ENCODE data around the gene ZCCHC14.
A peak's percentile ranks its signal among the peaks of the same experiment; 100 is the strongest.
"Not testable (repeated sequence)": the region's sequence is repeated elsewhere in the genome, so short reads cannot be mapped to it uniquely, and the experiment has no call there.

ZCCHC14 gene

DNA sequence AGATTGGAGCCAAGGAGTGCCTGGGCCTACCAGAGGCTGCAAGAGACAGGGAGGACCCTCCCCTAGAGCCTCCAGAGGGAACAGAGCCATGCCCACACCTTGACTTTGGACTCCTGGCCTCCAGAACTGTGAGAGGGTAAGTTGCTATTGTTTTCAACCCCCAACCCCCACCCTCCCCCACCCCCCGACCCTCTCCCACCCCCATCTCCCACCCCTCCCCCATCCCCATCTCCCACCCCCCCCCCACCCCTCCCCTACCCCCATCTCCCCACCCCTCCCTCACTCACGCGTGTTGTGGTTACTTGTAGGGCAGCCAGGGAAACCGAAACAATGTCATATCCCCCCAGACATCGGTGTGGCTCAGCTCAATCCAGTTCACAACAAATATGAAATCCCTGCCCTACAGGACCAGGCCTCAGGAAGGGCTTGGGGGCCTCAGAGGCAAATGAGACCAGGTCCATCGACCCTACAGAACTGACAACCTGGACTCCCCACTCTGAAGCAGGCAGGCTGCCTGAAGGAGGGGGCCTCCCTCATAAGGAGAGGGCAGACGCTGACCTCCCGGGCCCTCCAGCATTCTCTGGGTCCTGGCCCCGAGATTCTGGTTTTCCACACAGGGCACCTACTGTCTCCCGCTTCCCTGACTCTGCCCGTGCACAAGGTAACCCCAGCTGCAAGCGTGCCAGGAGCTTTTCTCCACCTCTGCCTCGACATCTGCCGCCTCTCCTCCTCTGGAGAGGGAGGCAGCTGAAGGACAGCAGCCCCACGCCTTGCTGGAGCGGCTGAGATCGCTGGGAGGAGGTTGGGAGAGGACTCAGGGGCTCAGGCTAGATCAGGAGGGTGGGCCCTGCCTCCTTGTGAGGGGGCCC, 3.0 kb upstream of the ZCCHC14 start:
- DNase-seq, result no peak

DNA sequence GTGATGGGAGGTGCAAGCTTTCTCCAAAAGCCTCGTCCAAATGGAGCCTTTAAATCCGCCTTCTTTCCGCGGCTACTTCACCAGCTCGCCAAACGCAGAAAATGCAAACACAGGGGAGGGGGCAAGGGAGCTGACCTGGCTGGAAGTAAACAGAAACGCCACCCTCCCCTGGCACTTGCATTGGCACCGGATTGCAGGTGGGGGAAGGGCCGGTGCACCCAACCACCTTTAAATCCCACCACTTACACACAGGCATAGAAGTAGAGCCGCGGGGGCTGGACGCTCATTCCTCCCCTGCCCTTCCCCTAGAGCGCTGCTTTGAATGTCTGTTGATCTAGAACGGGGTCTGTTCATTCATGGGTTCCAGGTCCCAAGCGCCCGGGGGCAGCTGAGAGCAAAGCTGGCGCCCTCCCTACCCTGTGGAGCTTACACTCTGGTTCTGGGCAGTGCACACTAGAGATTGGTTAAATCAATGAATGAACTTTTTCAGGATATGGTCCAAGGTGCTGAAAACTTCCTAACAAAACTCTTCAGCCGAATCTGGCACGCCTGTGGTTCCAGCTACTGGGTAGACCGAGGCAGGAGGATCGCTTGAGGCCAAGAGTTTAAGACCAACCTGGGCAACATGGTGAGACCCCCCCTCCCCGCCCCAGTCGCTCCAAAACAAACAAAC, 920 bp upstream of the ZCCHC14 start:
- DNase-seq, result no peak

DNA sequence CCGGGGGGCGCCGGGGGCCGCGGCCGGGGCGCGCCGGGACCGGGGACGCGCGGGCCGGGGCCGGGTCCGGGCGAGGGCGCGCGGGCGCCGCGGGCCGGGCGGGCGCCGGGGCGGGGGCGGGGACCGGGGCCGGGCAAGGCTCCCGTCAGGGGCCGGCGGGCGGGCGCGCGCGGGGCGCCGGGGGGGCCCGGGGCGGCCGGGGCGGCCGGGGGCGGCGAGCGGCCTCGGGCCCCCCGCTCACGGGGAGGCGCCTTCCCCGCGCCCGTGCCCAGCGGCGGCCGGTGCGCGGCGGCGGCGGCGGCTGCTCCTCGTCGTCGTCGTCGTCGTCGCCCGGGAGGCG, 563 bp downstream of the ZCCHC14 start:
- DNase-seq, result no peak

DNA sequence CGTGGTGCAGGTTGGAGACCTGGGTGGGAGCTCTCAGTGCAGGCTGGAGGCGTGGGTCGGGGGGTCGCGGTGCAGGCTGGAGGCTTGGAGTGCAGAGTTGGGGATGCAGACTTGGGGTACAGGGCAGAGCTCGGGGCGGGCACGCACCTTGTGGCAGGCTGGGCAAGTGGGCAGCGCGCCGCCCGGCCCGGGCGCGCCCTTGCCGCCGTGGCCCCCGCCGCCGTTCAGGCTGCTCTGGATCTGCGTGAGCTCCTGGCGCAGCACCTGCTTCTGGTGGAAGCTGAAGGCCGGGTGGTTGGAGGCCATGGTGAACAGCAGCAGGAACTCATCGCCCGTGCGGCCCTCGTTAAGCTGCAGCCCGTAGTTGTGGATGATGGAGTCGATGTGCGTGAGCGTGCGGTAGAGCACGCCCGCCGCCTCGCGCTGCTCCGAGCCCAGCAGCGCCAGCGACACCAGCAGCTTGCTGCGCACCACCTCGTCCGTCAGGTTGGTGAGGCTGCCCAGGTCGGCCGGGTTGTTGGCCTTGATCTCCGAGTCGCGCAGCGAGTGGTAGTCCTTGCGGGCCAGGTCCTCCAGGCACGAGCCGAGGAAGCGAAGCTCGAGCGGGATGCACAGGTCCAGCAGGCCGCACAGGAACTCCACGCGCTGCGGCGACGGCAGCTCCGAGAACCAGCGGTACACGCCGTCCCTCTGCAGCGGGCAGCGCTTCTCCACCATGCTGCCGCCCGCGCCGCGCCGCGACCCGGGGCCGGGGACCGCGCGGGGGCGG, 1.1 kb downstream of the ZCCHC14 start:
- peak; percentile 17 for DNase-seq

DNA sequence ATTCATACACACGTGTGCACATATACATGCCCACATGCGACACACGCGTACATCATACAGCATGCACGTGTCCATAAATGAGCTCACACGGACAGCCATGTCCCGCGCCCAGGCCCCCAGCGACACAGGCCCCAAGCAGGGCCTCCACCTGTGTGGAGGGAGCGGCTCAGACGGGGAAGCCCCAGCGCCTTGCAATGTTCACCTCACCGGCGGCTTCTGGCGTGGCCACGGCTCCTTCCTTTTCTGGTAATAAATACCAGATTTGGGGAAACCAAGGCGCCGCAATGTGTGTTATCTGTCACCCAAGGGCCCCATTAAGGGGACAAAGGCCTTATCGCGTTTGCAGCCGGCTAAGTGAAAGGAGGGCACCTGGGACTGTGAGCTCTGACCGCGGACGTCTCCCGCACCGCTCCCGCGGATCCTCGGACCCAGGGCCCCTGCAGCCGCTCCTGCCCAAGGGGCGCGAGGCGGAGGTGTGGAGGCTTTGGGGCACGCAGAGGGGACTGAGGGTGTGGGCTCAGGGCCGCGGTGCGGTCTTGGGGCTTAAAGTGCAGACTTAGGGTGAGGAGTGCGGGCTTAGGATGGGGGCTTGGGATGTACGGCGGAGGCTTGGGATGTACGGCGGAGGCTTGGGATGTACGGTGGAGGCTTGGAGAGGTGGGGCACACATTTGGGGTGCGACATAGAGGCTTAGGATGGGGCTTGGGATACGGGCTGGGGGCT, 1.9 kb downstream of the ZCCHC14 start:
- peak; percentile 63 for DNase-seq

DNA sequence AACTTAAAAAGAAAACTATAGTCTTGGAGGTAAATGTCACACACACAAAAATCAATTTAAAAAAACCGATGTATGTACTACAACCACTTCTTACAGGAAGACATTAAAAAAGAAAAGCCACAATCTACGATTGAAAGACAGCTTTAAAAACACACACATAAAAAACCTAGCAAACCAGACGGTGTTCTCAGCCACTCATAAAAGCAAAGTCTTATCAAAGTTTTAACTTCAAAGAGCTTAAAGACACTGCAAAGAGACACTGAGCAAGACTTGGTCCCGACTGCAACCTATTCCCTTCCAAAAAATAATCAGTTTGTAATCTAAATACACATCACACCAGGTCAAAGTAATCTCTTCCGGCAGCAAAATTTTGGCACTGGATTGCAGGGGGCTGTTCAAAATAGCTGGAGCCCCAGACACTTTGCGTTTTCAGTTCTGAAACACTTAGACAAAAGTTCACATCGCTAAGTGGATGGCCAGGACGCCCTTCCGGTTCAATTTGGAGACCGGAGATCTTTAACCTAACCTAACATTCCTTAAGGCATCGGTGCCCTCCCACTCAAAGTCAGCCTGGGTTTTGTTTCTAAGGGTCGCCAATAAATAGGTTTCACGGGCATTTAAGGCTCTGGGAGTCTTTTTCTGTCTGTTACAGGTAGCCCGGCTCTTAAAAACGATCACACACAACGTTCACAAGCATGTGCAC, 2.6 kb downstream of the ZCCHC14 start:
- DNase-seq, result peak; percentile 39

DNA sequence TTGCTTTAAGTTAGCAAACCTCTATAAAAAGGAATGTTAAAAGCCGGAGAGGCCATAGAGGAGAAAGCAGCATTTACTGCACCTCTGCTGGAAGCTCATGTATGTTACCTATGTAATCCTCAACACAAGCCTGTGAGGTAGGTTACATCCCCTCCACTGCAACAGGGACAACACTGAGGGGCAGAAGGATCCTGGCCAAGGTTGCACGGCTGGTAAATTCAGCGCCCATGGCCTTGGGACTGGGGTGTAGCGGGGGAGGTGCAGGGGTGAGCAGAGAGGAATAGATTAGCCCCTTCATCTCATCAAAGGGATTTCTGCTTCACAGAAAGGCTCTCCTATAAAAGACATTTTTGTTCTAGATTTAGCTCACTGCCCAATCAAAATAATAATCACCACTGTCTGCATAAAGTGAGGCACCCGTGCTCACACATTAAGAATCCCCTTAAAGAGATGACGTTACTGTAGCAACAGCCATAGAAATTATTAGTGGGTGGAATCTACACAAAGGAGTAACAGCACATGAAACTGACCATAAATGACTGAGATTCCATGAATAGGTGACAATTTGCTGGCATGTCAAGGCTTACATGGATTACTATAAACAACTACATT, 3.3 kb downstream of the ZCCHC14 start:
- no peak for DNase-seq

DNA sequence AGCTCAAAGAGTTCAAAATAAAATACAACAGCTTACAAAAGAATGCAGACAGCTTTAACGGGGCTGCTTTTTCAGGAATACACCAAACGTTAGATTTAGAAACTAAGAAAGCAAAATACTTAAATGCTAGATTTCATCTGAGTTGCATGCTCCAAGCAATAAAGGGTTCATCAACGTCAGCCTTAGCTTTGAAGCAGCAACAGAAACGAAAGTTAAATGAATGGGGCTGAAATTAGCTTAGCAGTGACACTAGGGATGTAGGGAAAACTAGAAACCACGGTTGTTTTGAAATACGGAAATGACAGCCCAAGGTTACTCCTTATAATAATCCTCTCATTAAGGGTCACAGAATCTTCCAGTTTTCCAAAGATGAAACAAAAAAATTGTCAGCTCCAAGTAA, 3.9 kb downstream of the ZCCHC14 start:
- DNase-seq, result not testable (repeated sequence)

DNA sequence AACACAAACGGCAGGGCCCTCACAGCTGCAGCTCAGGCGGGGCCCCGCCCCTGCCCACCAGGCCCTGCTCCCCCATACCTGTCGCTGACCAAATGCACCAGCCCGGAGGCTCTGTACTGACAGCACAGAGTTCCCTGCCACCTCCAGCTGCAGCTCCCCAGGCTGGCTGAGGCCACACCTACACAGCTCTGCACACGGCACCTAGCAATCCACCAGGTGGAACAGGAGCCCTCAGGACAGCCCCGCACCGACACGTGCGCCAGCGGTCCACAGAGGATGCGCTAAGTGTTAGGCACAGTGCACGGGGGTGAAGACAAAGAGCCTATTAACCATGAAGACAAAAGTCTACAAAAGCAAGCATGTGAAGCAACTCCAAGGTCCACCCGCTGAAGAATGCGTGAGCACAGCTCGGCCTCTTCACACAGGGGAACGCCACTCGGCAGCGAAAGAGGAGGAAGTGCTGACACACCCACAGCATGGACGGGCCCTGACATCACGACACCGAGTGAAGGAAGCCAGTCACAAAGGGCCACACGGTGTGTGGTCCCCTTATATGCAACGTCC, 5.4 kb downstream of the ZCCHC14 start:
- peak; percentile 16 for DNase-seq

DNA sequence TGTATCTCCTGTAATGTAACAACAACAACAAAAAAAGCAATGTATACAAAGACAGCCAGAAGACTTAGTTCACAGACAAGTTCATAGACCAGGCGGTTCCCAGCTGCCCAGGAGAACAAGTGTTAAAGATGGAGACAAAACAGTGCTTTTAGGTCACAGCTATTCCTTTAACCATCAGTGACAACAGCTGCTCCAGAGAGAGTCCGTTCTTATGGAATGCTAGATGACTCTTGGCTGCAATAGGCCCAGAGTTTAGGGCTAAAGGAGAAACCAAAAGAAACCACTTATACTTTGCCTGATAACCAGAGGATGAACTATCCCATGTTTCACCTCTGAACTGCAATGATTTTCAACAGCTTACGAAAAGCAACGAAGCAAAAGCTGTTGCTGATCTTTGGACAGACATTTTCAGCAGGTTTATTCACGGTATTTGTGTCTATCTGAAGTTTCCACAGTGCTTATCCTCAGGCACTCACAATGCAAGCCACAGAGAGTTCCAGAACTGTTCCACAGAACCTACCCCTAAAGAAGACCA, 6.0 kb downstream of the ZCCHC14 start:
- DNase-seq, result no peak

DNA sequence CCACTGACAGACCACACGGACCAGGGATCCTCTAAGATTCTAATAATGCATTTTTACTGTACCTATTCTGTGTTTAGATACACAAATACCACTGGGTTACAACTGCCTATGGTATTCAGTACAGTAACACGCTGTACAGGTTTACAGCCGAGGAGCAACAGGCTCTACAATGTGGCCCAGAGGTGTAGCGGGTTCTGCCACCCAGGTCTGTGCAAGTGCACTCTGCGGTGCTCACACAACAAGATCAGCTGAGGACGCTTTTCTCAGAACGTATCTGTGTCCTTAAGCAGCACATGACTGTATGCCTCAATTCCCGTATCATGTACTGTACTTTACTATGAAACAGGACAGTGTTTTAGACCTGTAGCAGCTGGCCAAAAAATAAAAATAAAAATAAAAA, 6.5 kb downstream of the ZCCHC14 start:
- no peak for DNase-seq

DNA sequence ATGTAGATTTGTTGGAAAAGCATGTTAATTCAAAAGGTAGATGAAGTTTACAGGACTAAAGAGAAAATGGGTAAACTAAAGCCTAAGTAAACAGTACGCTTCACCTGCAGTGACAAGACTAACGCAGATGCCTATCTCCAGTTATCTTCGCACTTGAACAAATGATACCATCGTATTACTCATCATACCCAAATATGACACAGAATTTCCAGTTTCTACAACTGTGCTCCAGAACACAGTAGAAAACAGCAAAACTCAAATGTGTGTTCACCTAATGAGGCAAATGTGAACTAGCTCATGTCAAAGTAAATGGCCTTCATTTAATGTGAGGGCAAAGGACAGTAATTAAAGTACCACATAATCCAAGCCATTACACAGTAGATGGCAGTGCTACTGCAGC, 7.0 kb downstream of the ZCCHC14 start:
- DNase-seq, result not testable (repeated sequence)

DNA sequence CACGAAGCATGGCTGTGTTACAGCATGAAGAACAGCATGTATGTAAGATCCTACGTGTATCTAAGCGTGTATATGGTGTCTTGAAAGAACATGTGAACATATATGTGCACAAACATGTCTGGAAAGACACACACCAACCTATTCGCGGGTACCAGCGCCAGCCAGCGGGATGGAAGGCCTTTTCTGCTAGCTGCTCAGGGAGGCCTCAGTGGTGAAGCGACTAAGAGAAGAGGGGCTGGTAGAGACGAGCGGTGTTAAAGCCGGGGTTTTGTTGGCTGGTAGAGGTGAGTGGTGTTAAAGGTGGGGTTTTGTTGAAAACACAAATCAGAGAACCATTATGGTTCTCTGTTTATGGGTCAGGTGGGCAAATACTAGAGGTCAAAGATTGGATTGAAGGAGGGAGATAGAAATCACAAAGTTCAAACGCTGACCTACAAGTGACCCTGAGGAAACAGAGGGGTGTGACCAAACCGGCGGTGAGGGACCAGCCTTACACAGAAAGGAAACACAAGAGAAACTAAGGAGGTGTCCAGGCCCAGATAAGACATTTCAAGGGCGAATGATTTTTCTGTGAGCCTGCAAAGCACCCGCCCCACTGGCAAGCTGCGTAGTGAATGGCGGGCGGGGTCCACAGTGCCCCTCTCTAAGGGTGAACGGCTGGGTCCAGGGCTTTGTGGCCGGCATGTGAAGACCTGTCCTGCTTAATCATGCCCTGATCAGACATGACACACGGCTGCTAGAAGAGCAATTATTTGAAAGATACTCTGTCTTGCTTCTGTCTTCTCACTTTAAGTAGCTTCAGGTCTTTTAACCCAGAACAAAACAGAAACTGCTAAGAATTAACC, 8.1 kb downstream of the ZCCHC14 start:
- no peak for DNase-seq

DNA sequence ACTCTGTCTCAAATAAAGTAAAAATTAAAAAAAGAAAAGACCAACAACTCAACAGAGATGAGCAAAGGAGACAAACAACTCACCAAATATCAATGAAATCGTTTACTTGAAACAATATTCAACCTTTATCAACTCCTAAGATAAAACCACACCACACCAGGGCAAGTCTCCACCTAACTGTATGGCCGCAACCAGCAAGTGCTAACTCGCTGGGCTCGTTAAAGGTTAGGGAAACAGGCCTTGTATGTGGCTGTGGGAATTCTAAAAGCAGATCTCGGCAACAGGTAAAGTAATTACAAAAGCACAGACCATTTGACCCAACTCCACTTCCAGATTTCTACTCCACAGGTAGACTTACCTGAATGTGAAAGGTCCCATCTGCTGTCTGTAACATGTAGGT, 9.3 kb downstream of the ZCCHC14 start:
- no peak for DNase-seq

DNA sequence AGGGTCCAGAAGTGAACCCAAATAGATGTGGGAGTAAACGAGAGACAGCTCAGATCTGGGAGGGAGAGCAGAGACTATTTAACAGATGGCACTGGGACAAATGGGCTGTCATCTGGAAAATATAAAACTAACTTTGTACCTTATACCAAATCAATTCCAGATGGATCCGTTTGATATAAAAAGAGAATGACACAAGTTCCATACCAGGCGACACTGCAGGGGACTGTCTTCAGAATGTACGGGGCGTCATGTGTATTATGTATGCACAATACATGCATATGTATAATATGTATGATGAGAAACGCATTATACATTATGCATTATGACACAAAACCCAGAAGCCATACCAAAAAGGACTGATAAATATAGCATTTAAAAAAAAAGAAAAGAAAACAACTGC, 10.2 kb downstream of the ZCCHC14 start:
- DNase-seq, result not testable (repeated sequence)

DNA sequence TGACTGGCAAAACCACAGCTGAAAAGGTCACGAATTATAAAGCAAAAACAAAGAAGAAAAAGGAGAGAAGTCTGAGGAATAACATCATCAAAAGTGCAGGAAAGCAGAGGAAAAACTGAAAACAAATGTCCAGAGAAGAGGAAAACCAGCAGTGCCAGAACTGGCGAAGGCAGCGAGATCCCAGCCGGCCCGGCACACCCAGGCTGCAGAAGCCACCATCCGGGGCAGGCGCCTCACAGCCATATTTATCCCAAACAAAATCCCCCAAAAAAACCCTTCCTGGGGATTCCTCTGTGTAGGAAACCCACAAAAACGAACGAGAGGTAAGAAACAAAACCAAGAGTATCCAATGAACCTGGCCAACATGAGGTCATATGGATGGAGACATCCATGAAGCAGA, 10.6 kb downstream of the ZCCHC14 start:
- DNase-seq, result no peak

DNA sequence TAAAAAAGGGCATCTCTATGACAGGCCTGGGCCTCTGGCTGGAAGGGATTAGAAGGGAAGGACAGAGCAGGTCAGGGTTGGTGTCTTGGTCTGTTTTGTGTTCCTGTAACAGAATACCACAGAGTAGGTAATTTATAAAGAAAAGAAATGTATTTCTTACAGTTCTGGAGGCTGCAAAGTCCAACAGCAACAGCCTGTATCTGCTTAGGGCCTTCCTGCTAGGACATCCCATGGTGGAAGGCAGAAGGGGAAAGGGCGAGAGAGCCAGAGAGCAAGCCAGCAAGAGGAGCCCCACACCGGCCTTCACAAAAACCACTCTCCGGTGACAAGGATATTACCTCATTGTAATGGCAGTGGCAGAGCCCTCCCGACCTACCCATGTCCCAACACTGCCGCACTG, 11.1 kb downstream of the ZCCHC14 start:
- not testable (repeated sequence) for DNase-seq

DNA sequence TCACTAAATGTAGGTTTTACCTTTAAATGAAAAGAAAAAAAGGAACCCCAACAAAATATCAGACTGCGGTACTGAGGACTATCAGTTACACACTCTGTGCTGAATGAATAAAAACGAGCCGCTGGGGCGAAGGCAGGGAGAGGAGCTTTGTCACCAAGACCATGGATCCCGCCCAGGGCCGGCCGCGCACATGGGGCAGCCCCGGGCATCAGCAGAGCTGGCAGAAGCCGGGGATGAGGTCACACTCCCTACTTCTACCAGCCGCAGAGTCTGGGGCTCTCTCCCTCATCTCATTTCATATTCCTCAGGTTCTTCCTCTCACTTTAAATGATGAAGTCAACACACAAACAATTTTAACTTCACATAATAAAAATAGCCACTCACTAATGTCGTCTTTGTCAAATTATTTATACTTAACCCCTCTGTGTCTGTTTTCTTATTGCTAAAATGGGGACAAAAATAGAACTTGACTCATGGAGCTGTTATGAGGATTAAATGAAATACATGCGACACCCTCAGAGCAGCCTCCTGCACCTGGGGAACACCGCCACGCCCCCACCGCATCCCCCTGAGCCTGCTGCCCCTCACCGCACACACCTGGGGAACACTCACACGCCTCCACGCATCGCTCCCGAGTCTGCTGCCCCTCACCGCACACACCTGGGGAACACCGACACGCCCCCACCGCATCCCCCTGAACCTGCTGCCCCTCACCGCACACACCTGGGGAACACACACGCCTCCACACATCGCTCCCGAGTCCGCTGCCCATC, 15.4 kb downstream of the ZCCHC14 start:
- DNase-seq, result not testable (repeated sequence)

DNA sequence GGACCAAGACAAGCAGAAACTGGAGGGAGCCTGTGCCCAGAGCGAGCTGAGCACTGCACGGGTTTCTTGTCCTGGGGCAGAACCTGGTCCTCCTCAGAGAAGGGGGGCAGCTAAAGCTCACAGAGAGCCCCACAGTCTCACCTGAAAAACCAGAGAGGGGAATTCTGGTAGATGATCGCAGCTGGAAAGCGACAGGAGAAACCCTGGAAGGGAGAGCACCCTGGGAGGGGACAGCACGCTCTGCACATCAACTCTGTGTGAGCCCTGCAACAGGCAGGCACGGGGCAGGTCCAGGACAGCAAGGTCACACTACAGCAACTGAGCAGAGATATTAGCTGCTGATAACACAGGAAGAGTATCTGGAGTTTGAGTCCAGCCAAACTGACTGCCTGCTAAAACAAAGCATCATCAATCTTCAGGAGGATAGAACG, 18.2 kb downstream of the ZCCHC14 start:
- no peak for DNase-seq
